Activated CD8-positive, alpha-beta memory T cell treated with anti-CD3 and anti-CD28 coated beads, Interleukin-2, amount 10 ng/mL, durations not matched to agents 7 days and 5 days (primary cell): ENCODE measurements around the gene KLF11. TPM values are rescaled to one million over a fixed set of nuclear protein-coding genes. Genes with fewer than 3 reads are reported as not detected.

Experiments
- ATAC-seq: fragments of 150-1000 bp; cut with Tn5 transposase; one replicate; pipeline ENCODE4 v1.10.0; 2021; ENCODE audit warnings: moderate library complexity
- CTCF ChIA-PET: fragments of 350-600 bp; sonication (Branson Sonifier 250); formaldehyde crosslinking; loops from one replicate; lab custom pipeline; 2021; ENCODE audit warnings: antibody characterized with exemption; lab: Charles Lee
- DNase-seq: peaks from one replicate; pipeline ENCODE4 v3.0.0-alpha.2; 2020
- H3K27ac Mint-ChIP-seq: one replicate; pipeline ENCODE4 v1.8.0; 2021; ENCODE audit warnings: mild to moderate bottlenecking, mixed read lengths
- H3K27me3 Mint-ChIP-seq: one replicate; pipeline ENCODE4 v1.8.0; 2021; ENCODE audit warnings: mixed read lengths
- H3K36me3 Mint-ChIP-seq: one replicate; pipeline ENCODE4 v1.8.0; 2021; ENCODE audit warnings: mild to moderate bottlenecking, mixed read lengths
- H3K4me1 Mint-ChIP-seq: one replicate; pipeline ENCODE4 v1.8.0; 2021; ENCODE audit warnings: mixed read lengths
- H3K4me3 Mint-ChIP-seq: one replicate; pipeline ENCODE4 v1.8.0; 2021; ENCODE audit warnings: mild to moderate bottlenecking, moderate library complexity, mixed read lengths
- H3K9me3 Mint-ChIP-seq: one replicate; pipeline ENCODE4 v1.8.0; 2022; ENCODE audit warnings: low read depth, mixed read lengths
- total RNA-seq, 2 experiments: library from RNA; stranded (reverse); gene quantifications; one replicate each; pipeline ENCODE4 v1.2.3, GENCODE V29; 2021

Gene KLF11
- total RNA-seq, 2 experiments from 2014 or later: 10.4 to 11.0 TPM

- ATAC-seq (no peak), DNase-seq (no peak)
- CTCF ChIA-PET: interaction anchor here (9.1 kb wide), 1 partner anchor 14 kb away, joined by 51 read pairs; no protein-coding TSS in a partner anchor
- Mint-ChIP-seq H3K27ac (no peak overlapping the region), H3K27me3 (peaks cover 3% of the 10 kb centered on the region), H3K9me3 (no peaks in the 10 kb centered on the region), H3K4me3 (no peak overlapping the region), H3K4me1 (peaks cover 4% of the 10 kb centered on the region), H3K36me3 (no peaks in the 10 kb centered on the region)
Measured at GRCh38 chr2:10059016-10059351, 15.6 kb downstream of the KLF11 start.

- no peak overlapping the region for H3K27ac Mint-ChIP-seq
- peaks cover 3% of the 10 kb centered on the region for H3K27me3 Mint-ChIP-seq
- H3K4me3 Mint-ChIP-seq: no peak overlapping the region
- peaks cover 4% of the 10 kb centered on the region for H3K4me1 Mint-ChIP-seq
- H3K9me3 Mint-ChIP-seq: no peaks in the 10 kb centered on the region
- ATAC-seq (no peak), DNase-seq (no peak)
- CTCF ChIA-PET: interaction anchor here (1.2 to 9.1 kb wide), 3 partner anchors 13 to 76 kb away, joined by 3 to 51 read pairs (median 4); no protein-coding TSS in a partner anchor
- no peaks in the 10 kb centered on the region for H3K36me3 Mint-ChIP-seq
Measured at GRCh38 chr2:10059552-10060335, 16.4 kb downstream of the KLF11 start.

- DNase-seq: no peak
- H3K4me3 Mint-ChIP-seq: no peak overlapping the region
- CTCF ChIA-PET: interaction anchor here (0.9 to 9.1 kb wide), 4 partner anchors 11 to 16 kb away, joined by 3 to 51 read pairs (median 5); no protein-coding TSS in a partner anchor
- no peaks in the 10 kb centered on the region for H3K36me3 Mint-ChIP-seq
- H3K27ac Mint-ChIP-seq: no peak overlapping the region
- H3K27me3 Mint-ChIP-seq: peaks cover 3% of the 10 kb centered on the region
- no peak for ATAC-seq
- no peaks in the 10 kb centered on the region for H3K9me3 Mint-ChIP-seq
- peaks cover 4% of the 10 kb centered on the region for H3K4me1 Mint-ChIP-seq
Measured at GRCh38 chr2:10061221-10061925, 18.0 kb downstream of the KLF11 start.

GRCh38 chr2:10062931-10063365 is 19.6 kb downstream of the KLF11 start:
- ATAC-seq (no peak), DNase-seq (no peak)
- Mint-ChIP-seq H3K27me3 (peaks cover 8% of the 10 kb centered on the region), H3K4me3 (no peak overlapping the region), H3K4me1 (no peaks in the 10 kb centered on the region), H3K36me3 (no peaks in the 10 kb centered on the region), H3K9me3 (peaks cover 3% of the 10 kb centered on the region), H3K27ac (no peak overlapping the region)
- CTCF ChIA-PET: interaction anchor here (9.1 kb wide), 1 partner anchor 10 kb away, joined by 51 read pairs; no protein-coding TSS in a partner anchor

- CTCF ChIA-PET: interaction anchor here (9.1 kb wide), 1 partner anchor 9 kb away, joined by 51 read pairs; no protein-coding TSS in a partner anchor
- Mint-ChIP-seq H3K4me3 (no peak overlapping the region), H3K27ac (no peak overlapping the region), H3K27me3 (peaks cover 8% of the 10 kb centered on the region), H3K4me1 (no peaks in the 10 kb centered on the region), H3K36me3 (no peaks in the 10 kb centered on the region), H3K9me3 (peaks cover 4% of the 10 kb centered on the region)
- DNase-seq (no peak), ATAC-seq (no peak)
Measured at GRCh38 chr2:10063566-10063965, 20.2 kb downstream of the KLF11 start.

GRCh38 chr2:10064932-10065772 is 21.8 kb downstream of the KLF11 start:
- H3K27ac Mint-ChIP-seq: no peak overlapping the region
- no peak overlapping the region for H3K4me3 Mint-ChIP-seq
- no peaks in the 10 kb centered on the region for H3K36me3 Mint-ChIP-seq
- DNase-seq: no peak
- H3K4me1 Mint-ChIP-seq: no peaks in the 10 kb centered on the region
- peaks cover 4% of the 10 kb centered on the region for H3K9me3 Mint-ChIP-seq
- ATAC-seq: no peak
- CTCF ChIA-PET: interaction anchor here (0.9 to 9.1 kb wide), 5 partner anchors 7 to 81 kb away, joined by 3 to 51 read pairs (median 4); no protein-coding TSS in a partner anchor
- H3K27me3 Mint-ChIP-seq: peaks cover 8% of the 10 kb centered on the region

GRCh38 chr2:10065773-10066055 is 22.4 kb downstream of the KLF11 start:
- Mint-ChIP-seq H3K36me3 (no peaks in the 10 kb centered on the region), H3K27ac (no peak overlapping the region), H3K27me3 (peaks cover 8% of the 10 kb centered on the region), H3K4me1 (no peaks in the 10 kb centered on the region), H3K4me3 (no peak overlapping the region), H3K9me3 (peaks cover 4% of the 10 kb centered on the region)
- DNase-seq (no peak), ATAC-seq (no peak)
- CTCF ChIA-PET: interaction anchor here (0.9 to 2.0 kb wide), 4 partner anchors 9 to 252 kb away, joined by 3 to 6 read pairs (median 4); no protein-coding TSS in a partner anchor

GRCh38 chr2:10067330-10067729 is 24.0 kb downstream of the KLF11 start:
- no peaks in the 10 kb centered on the region for H3K36me3 Mint-ChIP-seq
- no peak overlapping the region for H3K27ac Mint-ChIP-seq
- H3K4me3 Mint-ChIP-seq: no peak overlapping the region
- ATAC-seq: no peak
- no peak for DNase-seq
- CTCF ChIA-PET: interaction anchor here (1.2 to 9.4 kb wide), 6 partner anchors 19 to 368 kb away, joined by 3 to 117 read pairs (median 12); no protein-coding TSS in a partner anchor
- peaks cover 13% of the 10 kb centered on the region for H3K27me3 Mint-ChIP-seq
- H3K9me3 Mint-ChIP-seq: peaks cover 4% of the 10 kb centered on the region
- no peaks in the 10 kb centered on the region for H3K4me1 Mint-ChIP-seq

GRCh38 chr2:10067881-10068280 is 24.5 kb downstream of the KLF11 start:
- Mint-ChIP-seq H3K27me3 (peaks cover 16% of the 10 kb centered on the region), H3K4me1 (peaks cover 5% of the 10 kb centered on the region), H3K27ac (no peak overlapping the region), H3K9me3 (peaks cover 4% of the 10 kb centered on the region), H3K4me3 (no peak overlapping the region), H3K36me3 (no peaks in the 10 kb centered on the region)
- DNase-seq: no peak
- no peak for ATAC-seq
- CTCF ChIA-PET: interaction anchor here (0.8 to 9.4 kb wide), 8 partner anchors 20 to 367 kb away, joined by 3 to 117 read pairs (median 6); no protein-coding TSS in a partner anchor

- Mint-ChIP-seq H3K27ac (no peak overlapping the region), H3K4me1 (peaks cover 16% of the 10 kb centered on the region), H3K36me3 (no peaks in the 10 kb centered on the region), H3K9me3 (peaks cover 4% of the 10 kb centered on the region), H3K4me3 (no peak overlapping the region), H3K27me3 (peaks cover 39% of the 10 kb centered on the region)
- CTCF ChIA-PET: interaction anchor here (1.1 to 9.4 kb wide), 14 partner anchors 11 to 363 kb away, joined by 3 to 117 read pairs (median 26); no protein-coding TSS in a partner anchor
- DNase-seq: no peak
- no peak for ATAC-seq
Measured at GRCh38 chr2:10071176-10071575, 27.8 kb downstream of the KLF11 start.

GRCh38 chr2:10071595-10071994 is 28.2 kb downstream of the KLF11 start:
- Mint-ChIP-seq H3K27ac (no peak overlapping the region), H3K4me1 (peaks cover 16% of the 10 kb centered on the region), H3K36me3 (no peaks in the 10 kb centered on the region), H3K9me3 (peaks cover 4% of the 10 kb centered on the region), H3K27me3 (peaks cover 41% of the 10 kb centered on the region), H3K4me3 (no peak overlapping the region)
- DNase-seq: no peak
- ATAC-seq: no peak
- CTCF ChIA-PET: interaction anchor here (1.0 to 9.4 kb wide), 22 partner anchors 11 to 596 kb away, joined by 3 to 117 read pairs (median 10); no protein-coding TSS in a partner anchor

GRCh38 chr2:10072656-10073480 is 29.5 kb downstream of the KLF11 start:
- Mint-ChIP-seq H3K4me1 (peaks cover 16% of the 10 kb centered on the region), H3K36me3 (no peaks in the 10 kb centered on the region)

More at GRCh38 chr2:10072656-10073480, 29.5 kb downstream of the KLF11 start:
- peaks cover 51% of the 10 kb centered on the region for H3K27me3 Mint-ChIP-seq
- H3K27ac Mint-ChIP-seq: no peak overlapping the region
- no peak overlapping the region for H3K4me3 Mint-ChIP-seq
- peaks cover 2% of the 10 kb centered on the region for H3K9me3 Mint-ChIP-seq
- ATAC-seq (peak; percentile 95), DNase-seq (peak; percentile 86)
- CTCF ChIA-PET: interaction anchor here (0.5 to 9.4 kb wide), 42 partner anchors 9 to 595 kb away, joined by 3 to 117 read pairs (median 4); partner anchors contain the start of genes KLF11 and TAF1B
